Epithelial cell of esophagus (primary cell): ENCODE measurements around the gene GABPB2.

Experiments
- DNase-seq: peaks from one replicate; pipeline ENCODE4 v3.0.0; 2010; ENCODE audit warnings: low read depth
- H3K4me3 ChIP-seq: 2 replicates; pipeline ENCODE4 v1.5.1; 2011; ENCODE audit warnings: mild to moderate bottlenecking, low read length, control low read depth
- TF ChIP-seq, protein P1 (sequence below): IDR thresholded peaks from 2 replicates; pipeline ENCODE4 v1.5.1; 2011; ENCODE audit warnings: low read depth, mild to moderate bottlenecking, low read length, control low read depth, inconsistent platforms; ENCODE audit not compliant: insufficient read depth; ENCODE audit errors: missing control alignments

The GABPB2 gene

DNA sequence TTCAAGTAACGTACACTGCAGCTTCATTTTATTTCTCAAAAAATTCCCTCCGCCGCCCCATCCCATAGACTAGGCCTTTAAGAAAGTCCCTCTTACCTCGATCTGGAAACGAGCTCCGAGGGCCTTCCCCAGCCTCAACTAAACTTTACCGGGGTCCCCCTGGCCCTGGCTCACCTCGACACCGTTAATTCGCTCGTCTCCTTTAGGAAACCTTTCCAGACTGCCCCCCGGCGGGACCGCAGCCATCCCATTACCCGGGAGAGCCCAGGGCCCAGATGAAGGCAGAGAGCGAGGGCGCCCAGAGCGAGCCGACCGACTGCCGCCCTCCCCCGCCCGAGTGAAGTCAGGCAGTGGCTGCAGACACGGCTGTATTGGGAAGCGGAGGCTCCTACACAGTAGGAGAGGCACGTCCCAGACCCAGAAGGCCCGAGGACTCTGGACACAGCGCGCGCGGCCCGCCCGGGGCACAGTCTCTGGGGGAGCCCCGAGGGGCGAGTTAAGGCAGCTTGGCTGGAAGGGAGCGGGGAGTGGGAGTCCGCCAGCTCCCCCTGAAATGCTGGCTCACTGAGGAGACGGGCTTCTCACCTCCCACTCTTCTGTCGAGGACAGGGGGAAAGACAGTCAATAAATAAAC is 61.3 kb downstream of the GABPB2 start:
- H3K4me3 ChIP-seq, result peak overlapping the region; percentile 49
- TF ChIP-seq, protein P1, sequence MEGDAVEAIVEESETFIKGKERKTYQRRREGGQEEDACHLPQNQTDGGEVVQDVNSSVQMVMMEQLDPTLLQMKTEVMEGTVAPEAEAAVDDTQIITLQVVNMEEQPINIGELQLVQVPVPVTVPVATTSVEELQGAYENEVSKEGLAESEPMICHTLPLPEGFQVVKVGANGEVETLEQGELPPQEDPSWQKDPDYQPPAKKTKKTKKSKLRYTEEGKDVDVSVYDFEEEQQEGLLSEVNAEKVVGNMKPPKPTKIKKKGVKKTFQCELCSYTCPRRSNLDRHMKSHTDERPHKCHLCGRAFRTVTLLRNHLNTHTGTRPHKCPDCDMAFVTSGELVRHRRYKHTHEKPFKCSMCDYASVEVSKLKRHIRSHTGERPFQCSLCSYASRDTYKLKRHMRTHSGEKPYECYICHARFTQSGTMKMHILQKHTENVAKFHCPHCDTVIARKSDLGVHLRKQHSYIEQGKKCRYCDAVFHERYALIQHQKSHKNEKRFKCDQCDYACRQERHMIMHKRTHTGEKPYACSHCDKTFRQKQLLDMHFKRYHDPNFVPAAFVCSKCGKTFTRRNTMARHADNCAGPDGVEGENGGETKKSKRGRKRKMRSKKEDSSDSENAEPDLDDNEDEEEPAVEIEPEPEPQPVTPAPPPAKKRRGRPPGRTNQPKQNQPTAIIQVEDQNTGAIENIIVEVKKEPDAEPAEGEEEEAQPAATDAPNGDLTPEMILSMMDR, result no peak
- peak; percentile 20 for DNase-seq

DNA sequence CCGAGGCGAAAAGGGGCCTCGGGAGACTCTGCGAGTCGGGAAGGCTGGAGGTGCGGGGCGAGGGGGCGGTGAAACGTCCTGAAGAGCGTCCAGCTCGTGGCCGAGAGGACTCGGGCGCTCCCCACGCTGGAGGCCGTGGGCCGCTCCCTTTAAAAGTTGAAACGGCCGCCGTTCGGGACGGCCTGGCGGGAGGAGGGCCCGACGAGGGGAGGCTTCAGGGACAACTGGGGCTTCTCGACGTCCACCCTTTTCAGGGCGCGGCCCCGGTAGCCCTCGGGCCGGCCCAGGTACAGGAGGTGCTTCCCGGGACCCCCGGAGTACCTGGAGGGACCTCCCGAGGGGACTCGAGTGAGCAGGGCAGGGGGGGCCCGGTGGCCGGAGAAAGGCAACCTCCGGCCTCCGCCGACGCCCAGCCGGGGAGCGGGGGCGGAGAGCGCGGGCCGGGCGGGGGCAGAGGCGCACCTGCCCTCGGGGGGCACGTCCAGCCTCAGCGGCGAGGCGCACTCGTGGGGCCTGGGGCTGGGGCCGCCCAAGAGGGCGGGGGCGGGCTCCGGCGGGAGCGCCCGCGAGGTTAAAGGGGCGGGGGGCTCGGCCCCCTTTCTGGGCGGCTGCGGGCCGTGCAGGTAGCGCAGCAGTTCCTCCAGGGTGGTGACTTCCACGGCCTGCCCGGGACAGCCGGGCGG is 61.9 kb downstream of the GABPB2 start:
- no peak for DNase-seq
- TF ChIP-seq, protein P1, result no peak
- H3K4me3 ChIP-seq, result no peak overlapping the region

DNA sequence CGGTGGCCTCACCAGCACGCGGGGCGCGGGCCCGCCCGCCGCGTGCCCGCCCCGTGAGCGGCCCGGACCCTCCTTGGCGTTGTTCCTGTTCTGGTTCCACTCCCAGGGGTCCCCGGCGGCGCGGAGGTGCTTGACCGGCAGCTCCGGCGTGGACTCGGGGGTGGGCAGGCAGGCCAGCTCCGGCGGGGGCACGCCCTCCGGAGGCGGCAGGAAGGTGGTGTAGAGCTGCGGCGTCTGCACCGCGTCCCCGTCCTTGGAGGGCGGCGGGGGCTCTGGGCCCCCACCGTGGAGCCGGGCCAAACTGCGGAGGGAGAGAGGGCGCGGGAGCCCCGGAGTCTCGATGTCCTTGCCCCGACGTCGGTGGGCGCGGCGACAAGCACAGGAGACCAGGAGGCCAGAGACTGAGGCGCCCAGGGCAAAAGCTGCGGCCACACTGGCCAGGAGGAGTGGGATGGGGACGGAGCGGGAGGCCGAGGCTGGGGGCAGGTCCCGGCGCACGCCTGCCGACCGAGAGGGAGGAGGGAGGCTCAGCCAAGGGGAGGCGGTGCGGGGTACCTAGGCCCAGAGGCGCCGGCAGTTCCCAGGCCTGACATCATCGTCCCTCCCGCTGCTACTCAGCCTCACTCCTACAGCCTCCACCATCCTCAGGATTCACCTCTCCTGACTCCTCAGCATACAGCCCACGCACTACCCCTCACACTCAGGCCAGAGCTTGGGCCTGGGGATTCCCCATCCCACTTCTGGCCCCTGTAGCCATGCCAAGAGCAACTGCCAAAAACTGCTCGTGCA is 62.7 kb downstream of the GABPB2 start:
- TF ChIP-seq, protein P1, result no peak
- H3K4me3 ChIP-seq, result no peak overlapping the region
- DNase-seq, result no peak

DNA sequence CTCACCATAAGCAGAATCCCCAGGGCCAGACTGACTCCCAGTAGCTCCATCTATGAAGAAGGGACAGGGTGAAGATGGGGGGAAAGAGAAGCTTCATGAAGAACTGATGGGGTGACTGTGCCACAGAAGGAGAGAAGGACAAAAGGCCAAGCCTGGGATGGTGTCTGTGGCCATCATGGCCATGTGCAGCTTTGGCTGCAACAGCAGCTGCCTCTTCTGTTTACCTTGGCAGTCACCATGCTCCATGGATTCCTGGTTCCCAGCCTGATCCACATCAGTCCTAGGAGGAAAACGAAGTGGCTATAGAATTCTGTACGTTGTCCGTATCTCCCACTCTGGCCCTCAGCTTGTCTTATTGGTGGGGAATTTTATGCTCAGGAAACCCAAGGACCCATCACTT is 63.8 kb downstream of the GABPB2 start:
- TF ChIP-seq, protein P1, result no peak

DNA sequence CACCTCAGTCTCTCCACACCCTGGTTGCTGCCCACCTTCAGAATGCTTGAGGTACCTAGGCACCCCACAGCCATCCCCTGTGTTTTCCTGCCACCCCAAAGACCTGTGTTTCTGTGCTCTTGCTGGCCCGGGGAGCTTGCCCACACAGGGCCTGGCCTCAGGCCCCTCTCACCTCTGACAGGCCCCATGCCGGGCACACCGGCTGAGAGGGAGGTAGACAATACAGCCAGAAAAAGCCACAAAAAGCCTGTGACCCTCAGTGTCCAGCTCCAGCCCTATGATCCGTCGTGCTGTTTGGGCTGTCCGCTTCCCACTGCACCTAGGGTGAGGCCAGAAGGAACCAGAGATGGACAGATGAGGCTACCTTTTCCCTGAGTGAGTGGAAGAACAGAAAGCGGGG is 64.4 kb downstream of the GABPB2 start:
- no peak for DNase-seq
- H3K4me3 ChIP-seq, result no peak overlapping the region
- TF ChIP-seq, protein P1, result no peak

More for the DNA sequence above, 63.8 kb downstream of the GABPB2 start:
- no peak for DNase-seq
- H3K4me3 ChIP-seq, result no peak overlapping the region

DNA sequence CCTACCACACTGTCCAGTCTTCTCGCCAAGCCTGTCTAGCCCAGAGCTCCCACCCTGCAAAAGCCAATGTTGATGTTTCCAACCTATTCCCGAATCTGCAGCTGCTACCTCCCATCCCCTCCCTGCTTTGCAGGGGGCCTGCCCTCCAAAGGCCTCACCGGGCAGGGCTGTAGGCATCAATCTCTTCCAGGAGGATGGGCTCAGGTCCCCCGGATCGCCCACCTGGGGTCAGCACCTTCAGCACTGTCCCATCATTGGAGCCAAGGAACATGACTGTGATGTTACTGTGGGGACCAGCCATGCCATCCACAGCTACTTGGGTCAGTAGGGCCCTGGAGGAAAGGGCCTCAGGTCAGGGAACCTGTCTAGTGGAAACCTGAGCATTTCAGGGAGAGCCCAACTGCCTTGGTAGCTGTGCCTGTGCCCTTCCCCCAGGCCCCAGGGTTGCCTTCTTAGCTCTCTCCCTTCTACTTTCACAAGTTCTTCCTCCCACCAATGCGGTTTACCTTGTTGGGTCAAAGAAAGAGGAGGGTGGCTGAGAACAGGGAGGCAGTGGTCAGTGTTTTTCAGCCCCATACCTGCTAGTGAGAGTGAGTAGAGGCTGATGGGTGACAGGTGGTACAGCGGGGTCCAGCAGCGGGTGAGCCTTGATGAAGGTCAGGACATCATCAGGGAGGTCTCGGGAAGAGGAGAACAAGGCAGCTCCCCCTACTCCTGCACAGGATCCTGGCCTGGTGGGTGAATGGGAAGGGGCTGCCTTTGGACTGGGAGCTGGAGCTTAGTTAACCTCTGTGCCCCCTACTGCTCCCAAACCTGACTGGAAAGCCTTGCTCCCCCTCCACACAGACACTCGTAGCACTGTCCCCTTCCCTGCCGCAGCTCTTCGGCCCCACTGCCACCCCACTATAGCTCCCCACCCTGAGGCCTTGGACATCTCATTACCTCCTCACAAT is 65.1 kb downstream of the GABPB2 start:
- TF ChIP-seq, protein P1, result no peak
- no peak overlapping the region for H3K4me3 ChIP-seq
- no peak for DNase-seq
